HEK293 (cell line): ENCODE results near the gene TTC23.

Experiments
- CTCF ChIA-PET: fragments of 350-600 bp; formaldehyde crosslinking; extraction: SDS; loops from one replicate; lab custom pipeline; 2021; ENCODE audit warnings: antibody characterized with exemption; lab: Yijun Ruan, JAX
- POLR2A ChIA-PET: fragments of 300-600 bp; formaldehyde crosslinking; extraction: SDS; loops from one replicate; lab custom pipeline; 2020; ENCODE audit warnings: antibody characterized with exemption, inconsistent platforms; lab: Yijun Ruan, JAX
- H3K27ac ChIP-seq: fragments of 200-500 bp; sonication (Bioruptor generic); 2 replicates; pipeline ENCODE4 v1.5.1; 2014; ENCODE audit warnings: low read depth, low read length, control low read depth, inconsistent platforms; ENCODE audit errors: extremely low read depth
- H3K36me3 ChIP-seq, 2 experiments: fragments of 200-500 bp in 1 of 2; sonication (Bioruptor generic) in 1 of 2; 1 replicate in 1 of 2; 2 replicates in 1 of 2; pipeline ENCODE4 v1.5.1; 2014 to 2017; ENCODE audit warnings: inconsistent platforms in 2 of 2, low read length in 2 of 2; ENCODE audit not compliant: control insufficient read depth in 2 of 2, insufficient read depth in 1 of 2
- H3K4me1 ChIP-seq: fragments of 200-500 bp; sonication (Bioruptor generic); 2 replicates; pipeline ENCODE4 v1.5.1; 2014; ENCODE audit warnings: mild to moderate bottlenecking, low read length, inconsistent platforms; ENCODE audit not compliant: control insufficient read depth, insufficient read depth
- H3K4me3 ChIP-seq: 2 replicates; pipeline ENCODE4 v1.5.1; 2011; ENCODE audit warnings: low read depth, mild to moderate bottlenecking, control low read depth, low read length, moderate library complexity
- H3K9me3 ChIP-seq: fragments of 200-500 bp; sonication (Bioruptor generic); 2 replicates; pipeline ENCODE4 v1.5.1; 2014; ENCODE audit warnings: low read depth, low read length, inconsistent platforms; ENCODE audit not compliant: control insufficient read depth, insufficient read depth
- GLI2 ChIP-seq: fragments of 450-650 bp; formaldehyde crosslinking; IDR thresholded peaks from 2 replicates; pipeline ENCODE4; 2017; ENCODE audit warnings: missing biosample characterization, missing genetic modification characterization, low read depth, borderline replicate concordance
- TSHZ1 ChIP-seq: fragments of 450-650 bp; formaldehyde crosslinking; IDR thresholded peaks from 2 replicates; pipeline ENCODE4 v1.5.1; 2016; ENCODE audit warnings: missing biosample characterization, missing genetic modification characterization, borderline replicate concordance
- ZBTB17 ChIP-seq: fragments of 450-650 bp; formaldehyde crosslinking; IDR thresholded peaks from 2 replicates; pipeline ENCODE4 v1.5.1; 2016; ENCODE audit warnings: missing biosample characterization, missing genetic modification characterization
- ZEB2 ChIP-seq: fragments of 450-650 bp; formaldehyde crosslinking; IDR thresholded peaks from 2 replicates; pipeline ENCODE4 v1.5.1; 2016; ENCODE audit warnings: missing biosample characterization, missing genetic modification characterization
- ZFP41 ChIP-seq: fragments of 450-650 bp; formaldehyde crosslinking; IDR thresholded peaks from 2 replicates; pipeline ENCODE4 v1.5.1; 2016; ENCODE audit warnings: missing biosample characterization, missing genetic modification characterization, borderline replicate concordance
- ZNF155 ChIP-seq: fragments of 450-650 bp; formaldehyde crosslinking; IDR thresholded peaks from 2 replicates; pipeline ENCODE4 v1.5.1; 2016; ENCODE audit warnings: missing biosample characterization, missing genetic modification characterization
- ZNF169 ChIP-seq: fragments of 450-650 bp; formaldehyde crosslinking; IDR thresholded peaks from 2 replicates; pipeline ENCODE4 v1.5.1; 2016; ENCODE audit warnings: missing biosample characterization, missing genetic modification characterization
- ZNF174 ChIP-seq: fragments of 450-650 bp; formaldehyde crosslinking; IDR thresholded peaks from 2 replicates; pipeline ENCODE4 v1.5.0; 2017; ENCODE audit warnings: missing biosample characterization, mild to moderate bottlenecking, missing genetic modification characterization
- ZNF18 ChIP-seq: fragments of 450-650 bp; formaldehyde crosslinking; IDR thresholded peaks from 2 replicates; pipeline ENCODE4 v1.5.1; 2016; ENCODE audit warnings: missing biosample characterization, missing genetic modification characterization
- ZNF202 ChIP-seq: fragments of 450-650 bp; formaldehyde crosslinking; IDR thresholded peaks from 2 replicates; pipeline ENCODE4 v1.5.1; 2016; ENCODE audit warnings: missing biosample characterization, missing genetic modification characterization, borderline replicate concordance
- ZNF324 ChIP-seq: fragments of 450-650 bp; formaldehyde crosslinking; IDR thresholded peaks from 2 replicates; pipeline ENCODE4 v1.5.1; 2016; ENCODE audit warnings: missing biosample characterization, missing genetic modification characterization
- ZNF366 ChIP-seq: fragments of 450-650 bp; formaldehyde crosslinking; conservative IDR thresholded peaks from 2 replicates; pipeline ENCODE4 v1.5.1; 2016; ENCODE audit warnings: missing biosample characterization, missing genetic modification characterization
- ZNF558 ChIP-seq: fragments of 450-650 bp; formaldehyde crosslinking; IDR thresholded peaks from 2 replicates; pipeline ENCODE4 v1.5.1; 2016; ENCODE audit warnings: missing biosample characterization, missing genetic modification characterization
- ZNF585B ChIP-seq: fragments of 450-650 bp; formaldehyde crosslinking; IDR thresholded peaks from 2 replicates; pipeline ENCODE4 v1.5.1; 2016; ENCODE audit warnings: missing biosample characterization, missing genetic modification characterization
- ZNF692 ChIP-seq: fragments of 450-650 bp; formaldehyde crosslinking; IDR thresholded peaks from 2 replicates; pipeline ENCODE4 v1.5.1; 2016; ENCODE audit warnings: missing biosample characterization, missing genetic modification characterization
- ZNF843 ChIP-seq: fragments of 450-650 bp; formaldehyde crosslinking; IDR thresholded peaks from 2 replicates; pipeline ENCODE4 v1.5.1; 2016; ENCODE audit warnings: missing biosample characterization, missing genetic modification characterization
- ZSCAN4 ChIP-seq: fragments of 450-650 bp; formaldehyde crosslinking; IDR thresholded peaks from 2 replicates; pipeline ENCODE4 v1.5.1; 2017; ENCODE audit warnings: missing biosample characterization, missing genetic modification characterization
- TF ChIP-seq, protein P1 (sequence below): fragments of 450-650 bp; formaldehyde crosslinking; IDR thresholded peaks from 2 replicates; pipeline ENCODE4 v1.5.1; 2016; ENCODE audit warnings: missing biosample characterization, missing genetic modification characterization
- TF ChIP-seq, protein P2 (sequence below): fragments of 450-650 bp; formaldehyde crosslinking; IDR thresholded peaks from 2 replicates; pipeline ENCODE4 v1.5.1; 2016; ENCODE audit warnings: missing biosample characterization, missing genetic modification characterization

Gene TTC23

GRCh38 chr15:99247062-99247461 lies 2.3 kb downstream of the TTC23 start:
- H3K27ac ChIP-seq: no peak overlapping the region
- CTCF ChIA-PET: interaction anchor here (1.7 kb wide), 1 partner anchor 146 kb away, joined by 8 read pairs; no protein-coding TSS in a partner anchor
- H3K36me3 ChIP-seq: peaks cover 3 to 9% of the 10 kb centered on the region in 2 experiments
- POLR2A ChIA-PET: interaction anchor here (0.7 kb wide), 1 partner anchor 142 kb away, joined by 3 read pairs; the partner anchor contains the start of gene SYNM
- TF ChIP-seq ZEB2 (tag by site-specific recombination): no peak
- no peak for TF ChIP-seq ZNF558 (tag by site-specific recombination)
- 0 out of 2 replicates have a peak, but pooled peaks have one; percentile 27 for TF ChIP-seq ZNF692 (tag by site-specific recombination)
- 0 out of 2 replicates have a peak, but pooled peaks have one; percentile 18 for TF ChIP-seq ZNF366 (tag by site-specific recombination)
- TF ChIP-seq ZBTB17: peak; percentile 42; the same call in 1 of the 2 replicates
- peaks cover 16% of the 10 kb centered on the region; the same call in 1 of the 2 replicates for H3K4me1 ChIP-seq
- no peaks in the 10 kb centered on the region for H3K9me3 ChIP-seq
- no peak overlapping the region for H3K4me3 ChIP-seq

DNA sequence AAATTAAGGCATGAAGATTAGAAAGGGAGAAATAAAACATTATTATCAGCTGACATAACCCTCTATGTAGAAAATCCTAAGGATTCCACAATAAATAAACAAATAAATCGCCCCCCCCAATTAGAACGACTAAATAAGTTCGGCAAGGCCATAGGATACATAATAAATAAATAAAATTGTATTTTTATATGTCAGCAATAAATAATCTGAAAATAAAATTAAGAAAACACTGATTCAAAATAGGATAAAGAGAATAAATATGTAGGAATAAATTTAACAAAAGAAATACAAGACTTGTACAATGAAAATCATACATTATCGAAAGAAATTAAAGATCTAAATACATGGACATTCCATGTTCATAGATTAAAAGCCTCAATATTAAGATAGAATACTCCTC lies 5.1 kb downstream of the TTC23 start:
- peaks cover 18 to 22% of the 10 kb centered on the region in 2 experiments for H3K36me3 ChIP-seq
- H3K27ac ChIP-seq: no peak overlapping the region
- no peak overlapping the region for H3K4me3 ChIP-seq
- no peaks in the 10 kb centered on the region for H3K9me3 ChIP-seq
- ChIA-PET POLR2A (no interaction called here), CTCF (interaction anchor here (0.7 to 2.8 kb wide), 4 partner anchors 31 to 512 kb away, joined by 3 to 10 read pairs (median 3); no protein-coding TSS in a partner anchor)
- H3K4me1 ChIP-seq: peaks cover 9% of the 10 kb centered on the region; the same call in 1 of the 2 replicates
- no peak for TF ChIP-seq TSHZ1
- TF ChIP-seq, protein P1, sequence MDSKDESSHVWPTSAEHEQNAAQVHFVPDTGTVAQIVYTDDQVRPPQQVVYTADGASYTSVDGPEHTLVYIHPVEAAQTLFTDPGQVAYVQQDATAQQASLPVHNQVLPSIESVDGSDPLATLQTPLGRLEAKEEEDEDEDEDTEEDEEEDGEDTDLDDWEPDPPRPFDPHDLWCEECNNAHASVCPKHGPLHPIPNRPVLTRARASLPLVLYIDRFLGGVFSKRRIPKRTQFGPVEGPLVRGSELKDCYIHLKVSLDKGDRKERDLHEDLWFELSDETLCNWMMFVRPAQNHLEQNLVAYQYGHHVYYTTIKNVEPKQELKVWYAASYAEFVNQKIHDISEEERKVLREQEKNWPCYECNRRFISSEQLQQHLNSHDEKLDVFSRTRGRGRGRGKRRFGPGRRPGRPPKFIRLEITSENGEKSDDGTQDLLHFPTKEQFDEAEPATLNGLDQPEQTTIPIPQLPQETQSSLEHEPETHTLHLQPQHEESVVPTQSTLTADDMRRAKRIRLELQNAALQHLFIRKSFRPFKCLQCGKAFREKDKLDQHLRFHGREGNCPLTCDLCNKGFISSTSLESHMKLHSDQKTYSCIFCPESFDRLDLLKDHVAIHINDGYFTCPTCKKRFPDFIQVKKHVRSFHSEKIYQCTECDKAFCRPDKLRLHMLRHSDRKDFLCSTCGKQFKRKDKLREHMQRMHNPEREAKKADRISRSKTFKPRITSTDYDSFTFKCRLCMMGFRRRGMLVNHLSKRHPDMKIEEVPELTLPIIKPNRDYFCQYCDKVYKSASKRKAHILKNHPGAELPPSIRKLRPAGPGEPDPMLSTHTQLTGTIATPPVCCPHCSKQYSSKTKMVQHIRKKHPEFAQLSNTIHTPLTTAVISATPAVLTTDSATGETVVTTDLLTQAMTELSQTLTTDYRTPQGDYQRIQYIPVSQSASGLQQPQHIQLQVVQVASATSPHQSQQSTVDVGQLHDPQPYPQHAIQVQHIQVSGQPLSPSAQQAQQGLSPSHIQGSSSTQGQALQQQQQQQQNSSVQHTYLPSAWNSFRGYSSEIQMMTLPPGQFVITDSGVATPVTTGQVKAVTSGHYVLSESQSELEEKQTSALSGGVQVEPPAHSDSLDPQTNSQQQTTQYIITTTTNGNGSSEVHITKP: no peak
- TF ChIP-seq ZNF202 (tag by site-specific recombination): no peak
- TF ChIP-seq ZSCAN4 (tag by site-specific recombination): no peak
- TF ChIP-seq ZNF174: no peak
- TF ChIP-seq ZNF155: no peak
- TF ChIP-seq GLI2: no peak
- no peak for TF ChIP-seq ZNF843 (tag by site-specific recombination)
- no peak for TF ChIP-seq ZNF324 (tag by site-specific recombination)
- TF ChIP-seq, protein P2, sequence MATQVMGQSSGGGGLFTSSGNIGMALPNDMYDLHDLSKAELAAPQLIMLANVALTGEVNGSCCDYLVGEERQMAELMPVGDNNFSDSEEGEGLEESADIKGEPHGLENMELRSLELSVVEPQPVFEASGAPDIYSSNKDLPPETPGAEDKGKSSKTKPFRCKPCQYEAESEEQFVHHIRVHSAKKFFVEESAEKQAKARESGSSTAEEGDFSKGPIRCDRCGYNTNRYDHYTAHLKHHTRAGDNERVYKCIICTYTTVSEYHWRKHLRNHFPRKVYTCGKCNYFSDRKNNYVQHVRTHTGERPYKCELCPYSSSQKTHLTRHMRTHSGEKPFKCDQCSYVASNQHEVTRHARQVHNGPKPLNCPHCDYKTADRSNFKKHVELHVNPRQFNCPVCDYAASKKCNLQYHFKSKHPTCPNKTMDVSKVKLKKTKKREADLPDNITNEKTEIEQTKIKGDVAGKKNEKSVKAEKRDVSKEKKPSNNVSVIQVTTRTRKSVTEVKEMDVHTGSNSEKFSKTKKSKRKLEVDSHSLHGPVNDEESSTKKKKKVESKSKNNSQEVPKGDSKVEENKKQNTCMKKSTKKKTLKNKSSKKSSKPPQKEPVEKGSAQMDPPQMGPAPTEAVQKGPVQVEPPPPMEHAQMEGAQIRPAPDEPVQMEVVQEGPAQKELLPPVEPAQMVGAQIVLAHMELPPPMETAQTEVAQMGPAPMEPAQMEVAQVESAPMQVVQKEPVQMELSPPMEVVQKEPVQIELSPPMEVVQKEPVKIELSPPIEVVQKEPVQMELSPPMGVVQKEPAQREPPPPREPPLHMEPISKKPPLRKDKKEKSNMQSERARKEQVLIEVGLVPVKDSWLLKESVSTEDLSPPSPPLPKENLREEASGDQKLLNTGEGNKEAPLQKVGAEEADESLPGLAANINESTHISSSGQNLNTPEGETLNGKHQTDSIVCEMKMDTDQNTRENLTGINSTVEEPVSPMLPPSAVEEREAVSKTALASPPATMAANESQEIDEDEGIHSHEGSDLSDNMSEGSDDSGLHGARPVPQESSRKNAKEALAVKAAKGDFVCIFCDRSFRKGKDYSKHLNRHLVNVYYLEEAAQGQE (tag by site-specific recombination): no peak
- TF ChIP-seq ZFP41 (tag by site-specific recombination): no peak
- no peak for TF ChIP-seq ZNF18 (tag by site-specific recombination)
- TF ChIP-seq ZNF169 (tag by site-specific recombination): no peak
- no peak for TF ChIP-seq ZNF585B
